Fibroblast of the conjunctiva (primary cell): ENCODE measurements around the gene ACER2.
"Not testable (repeated sequence)": the region's sequence is repeated elsewhere in the genome, so short reads cannot be mapped to it uniquely, and the experiment has no call there.

Source experiments
- DNase-seq: peaks from one replicate; pipeline ENCODE4 v3.0.0-alpha.2; 2010; ENCODE audit warnings: low read depth

The ACER2 gene

GRCh38 chr9:19409401-19410194 lies 789 bp downstream of the ACER2 start:
- DNase-seq: no peak

GRCh38 chr9:19410195-19410503 lies 1.3 kb downstream of the ACER2 start:
- DNase-seq: no peak

- no peak for DNase-seq
These were observed 1.8 kb downstream of the ACER2 start for GRCh38 chr9:19410594-19410993.

- no peak for DNase-seq
These were observed 2.5 kb downstream of the ACER2 start for GRCh38 chr9:19411316-19411715.

- DNase-seq: not testable (repeated sequence)
These were observed 4.6 kb downstream of the ACER2 start for GRCh38 chr9:19413456-19413855.

GRCh38 chr9:19416143-19416542 lies 7.3 kb downstream of the ACER2 start:
- DNase-seq: no peak

GRCh38 chr9:19420877-19421276 lies 12.1 kb downstream of the ACER2 start:
- DNase-seq: no peak

GRCh38 chr9:19423163-19423562 lies 14.4 kb downstream of the ACER2 start:
- no peak for DNase-seq

- DNase-seq: no peak
These were observed 15.5 kb downstream of the ACER2 start for GRCh38 chr9:19424176-19424779.

GRCh38 chr9:19429595-19429994 lies 20.8 kb downstream of the ACER2 start:
- DNase-seq: no peak

- DNase-seq: no peak
These were observed 21.5 kb downstream of the ACER2 start for GRCh38 chr9:19430201-19430760.

GRCh38 chr9:19431361-19432171 lies 22.8 kb downstream of the ACER2 start:
- peak; percentile 3 for DNase-seq

- no peak for DNase-seq
These were observed 23.7 kb downstream of the ACER2 start for GRCh38 chr9:19432473-19432872.

- not testable (repeated sequence) for DNase-seq
These were observed 24.9 kb downstream of the ACER2 start for GRCh38 chr9:19433729-19434128.

GRCh38 chr9:19440376-19440775 lies 31.6 kb downstream of the ACER2 start:
- DNase-seq: no peak

GRCh38 chr9:19440823-19441580 lies 32.2 kb downstream of the ACER2 start:
- no peak for DNase-seq

- DNase-seq: no peak
These were observed 32.9 kb downstream of the ACER2 start for GRCh38 chr9:19441730-19442129.

GRCh38 chr9:19442240-19442639 lies 33.4 kb downstream of the ACER2 start:
- DNase-seq: no peak

- no peak for DNase-seq
These were observed 36.6 kb downstream of the ACER2 start for GRCh38 chr9:19445452-19445851.

GRCh38 chr9:19446361-19446861 lies 37.6 kb downstream of the ACER2 start:
- no peak for DNase-seq

- no peak for DNase-seq
These were observed 42.7 kb downstream of the ACER2 start for GRCh38 chr9:19451240-19452087.
